ENCODE measurements around the gene ATP8A2. TPM values are rescaled to one million over a fixed set of nuclear protein-coding genes. Genes with fewer than 3 reads are reported as not detected.

ATP8A2 gene
- total RNA-seq, 1 donor from 2014 or later, result 0.27 TPM

DNA sequence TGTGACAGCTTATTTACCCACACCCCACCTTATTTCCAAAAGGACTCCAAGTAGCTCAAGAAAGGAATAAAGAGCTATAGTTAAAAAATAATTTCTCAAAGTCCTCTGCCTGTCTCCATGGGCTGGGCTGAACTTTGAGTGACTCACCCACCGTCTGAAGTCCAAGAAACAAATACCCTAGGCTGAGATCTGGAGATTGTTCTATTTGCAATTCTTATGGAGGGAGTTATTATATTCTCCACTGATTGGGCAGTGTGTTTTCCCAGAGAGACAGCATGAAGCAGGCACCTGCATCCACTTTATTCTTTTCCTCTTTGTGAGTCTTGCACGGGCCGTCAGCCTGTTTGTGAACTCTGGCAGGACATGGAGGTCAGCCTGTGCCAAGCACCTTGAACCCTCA, 616.9 kb downstream of the ATP8A2 start:
- intact Hi-C loops (cut with micrococcal nuclease), result no loop called here
- no peaks in the 10 kb centered on the region for H3K36me3 ChIP-seq
- TF ChIP-seq CTCF (IDR thresholded peaks at IDR 0.05; ENCODE audit: borderline replicate concordance), result no peak
- no peak for DNase-seq
- H3K9me3 ChIP-seq (replicated peaks), result peaks cover 1% of the 10 kb centered on the region
- H3K27ac ChIP-seq (replicated peaks), result no peak overlapping the region
- no peaks in the 10 kb centered on the region for H3K4me1 ChIP-seq
- no peak overlapping the region for H3K4me3 ChIP-seq
- peaks cover 22% of the 10 kb centered on the region for H3K27me3 ChIP-seq (ENCODE audit: low read depth)

DNA sequence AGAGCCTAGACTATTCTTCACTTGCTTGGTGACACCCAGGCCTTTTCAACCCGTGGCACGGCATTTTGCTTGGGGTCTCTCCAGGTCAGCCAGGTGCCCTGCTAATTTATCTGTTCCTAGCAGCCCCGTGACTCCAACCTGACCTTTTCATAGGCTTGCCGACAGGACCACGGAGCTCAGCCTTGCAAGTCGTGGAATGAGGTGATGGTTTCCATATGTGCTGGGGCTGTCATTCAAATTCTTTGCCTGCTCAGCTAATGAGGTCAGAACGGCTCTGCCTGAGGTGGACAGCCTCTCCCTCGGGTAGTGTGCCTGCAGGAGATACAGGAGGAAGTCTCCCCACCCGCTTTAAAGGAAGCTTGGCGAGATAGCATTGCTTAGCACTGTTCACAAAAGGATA, 619.0 kb downstream of the ATP8A2 start:
- intact Hi-C loops (cut with micrococcal nuclease), result no loop called here
- Histone ChIP-seq H3K4me3 (no peak overlapping the region), H3K4me1 (no peaks in the 10 kb centered on the region), H3K27ac (replicated peaks) (no peak overlapping the region), H3K36me3 (no peaks in the 10 kb centered on the region), H3K9me3 (replicated peaks) (peaks cover 23% of the 10 kb centered on the region), H3K27me3 (ENCODE audit: low read depth) (peaks cover 18% of the 10 kb centered on the region)
- DNase-seq, result no peak
- no peak for TF ChIP-seq CTCF (IDR thresholded peaks at IDR 0.05; ENCODE audit: borderline replicate concordance)

- Histone ChIP-seq H3K4me1 (no peaks in the 10 kb centered on the region), H3K36me3 (no peaks in the 10 kb centered on the region), H3K4me3 (no peak overlapping the region), H3K27me3 (ENCODE audit: low read depth) (peaks cover 16% of the 10 kb centered on the region), H3K9me3 (replicated peaks) (peaks cover 31% of the 10 kb centered on the region), H3K27ac (replicated peaks) (no peak overlapping the region)
- intact Hi-C loops (cut with micrococcal nuclease), result no loop called here
- DNase-seq, result no peak
- no peak for TF ChIP-seq CTCF (IDR thresholded peaks at IDR 0.05; ENCODE audit: borderline replicate concordance)
Observed at GRCh38 chr13:25992076-25992475, 620.3 kb downstream of the ATP8A2 start.

DNA sequence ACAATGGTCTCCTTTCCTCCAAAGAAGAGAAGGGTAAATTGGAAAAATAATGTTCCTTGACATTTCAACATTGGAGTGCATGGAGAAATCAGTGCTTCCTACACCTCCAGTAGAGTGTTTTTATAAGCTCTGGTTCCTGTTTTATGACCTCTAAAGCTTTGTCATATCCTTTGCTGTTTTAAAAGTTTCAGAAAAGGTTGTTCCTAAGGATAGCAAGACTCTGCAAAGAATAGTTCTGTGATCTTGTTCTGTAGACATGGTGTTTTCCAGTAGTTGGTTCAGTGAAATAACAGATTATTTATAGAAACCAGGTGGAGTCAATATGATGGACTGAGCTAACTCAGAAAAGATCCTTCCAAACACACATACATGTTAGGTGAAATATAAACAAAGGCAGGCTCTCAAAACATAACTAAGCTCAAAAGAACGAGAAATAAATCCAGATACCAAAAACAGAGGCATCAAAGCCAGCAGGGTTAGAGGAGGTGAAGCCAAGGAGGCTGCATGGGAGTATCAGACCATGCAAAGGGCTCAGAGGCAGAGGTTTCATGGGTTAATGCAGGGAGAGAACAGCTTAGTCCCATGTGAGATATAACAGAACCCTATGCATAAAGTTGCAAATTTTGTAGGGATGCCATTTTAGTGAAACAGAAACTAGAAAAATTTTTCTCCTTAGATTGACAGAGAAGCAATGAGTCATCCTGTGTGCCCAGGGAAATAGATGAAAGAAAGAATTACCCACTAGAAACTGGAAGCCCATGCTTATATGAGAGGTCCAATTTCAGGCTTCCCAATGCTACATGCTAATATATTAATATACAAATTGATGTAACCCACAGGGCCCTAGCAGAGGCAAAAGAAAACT, 635.7 kb downstream of the ATP8A2 start:
- H3K27me3 ChIP-seq (ENCODE audit: low read depth), result peaks cover 18% of the 10 kb centered on the region
- H3K4me1 ChIP-seq, result no peaks in the 10 kb centered on the region
- no peak overlapping the region for H3K4me3 ChIP-seq
- H3K36me3 ChIP-seq, result no peaks in the 10 kb centered on the region
- intact Hi-C loops (cut with micrococcal nuclease), result no loop called here
- peaks cover 22% of the 10 kb centered on the region for H3K9me3 ChIP-seq (replicated peaks)
- no peak for TF ChIP-seq CTCF (IDR thresholded peaks at IDR 0.05; ENCODE audit: borderline replicate concordance)
- DNase-seq, result no peak
- H3K27ac ChIP-seq (replicated peaks), result no peak overlapping the region

DNA sequence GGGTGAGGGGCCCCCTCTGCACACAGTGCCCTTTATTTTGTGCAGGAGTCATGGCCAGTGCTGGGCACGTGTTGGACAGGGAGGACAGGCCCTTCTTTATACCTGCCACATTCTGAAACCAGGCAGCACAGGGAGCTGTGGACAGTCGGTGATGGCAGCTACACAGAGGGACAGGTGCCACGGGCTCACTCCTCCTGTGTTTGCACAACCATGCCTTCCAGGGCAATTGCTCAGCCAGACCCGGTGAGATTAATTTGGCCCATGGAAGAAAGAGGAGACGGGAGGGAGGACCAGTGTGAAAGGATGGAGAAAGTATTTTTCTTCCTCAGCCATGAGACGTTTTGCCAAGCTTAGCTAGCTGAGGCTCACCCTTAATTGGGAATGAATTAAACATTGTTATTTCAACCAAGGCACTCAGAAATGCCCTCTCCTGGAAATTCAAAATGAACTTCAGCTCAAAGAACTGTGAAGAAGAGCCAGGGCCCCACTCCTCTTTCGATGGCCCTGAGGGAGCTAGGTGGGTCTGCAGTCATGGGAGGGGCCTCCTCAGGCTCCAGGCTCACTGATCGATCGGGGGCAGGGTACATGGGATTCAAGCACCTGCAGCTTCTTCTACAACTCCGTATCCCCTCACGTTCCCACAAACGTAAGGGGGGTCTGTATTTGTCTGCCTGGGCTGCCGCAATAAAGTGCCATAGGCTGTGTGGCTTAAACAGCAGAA, 638.9 kb downstream of the ATP8A2 start:
- no peak overlapping the region for H3K27ac ChIP-seq (replicated peaks)
- peaks cover 10% of the 10 kb centered on the region for H3K9me3 ChIP-seq (replicated peaks)
- intact Hi-C loops (cut with micrococcal nuclease), result no loop called here

More for the DNA sequence above, 638.9 kb downstream of the ATP8A2 start:
- H3K36me3 ChIP-seq, result no peaks in the 10 kb centered on the region
- DNase-seq, result no peak
- TF ChIP-seq CTCF (IDR thresholded peaks at IDR 0.05; ENCODE audit: borderline replicate concordance), result no peak
- H3K27me3 ChIP-seq (ENCODE audit: low read depth), result peaks cover 35% of the 10 kb centered on the region
- no peak overlapping the region for H3K4me3 ChIP-seq
- H3K4me1 ChIP-seq, result peaks cover 8% of the 10 kb centered on the region

All from left ventricle myocardium inferior (tissue), 1 donor.